Activated naive CD8-positive, alpha-beta T cell treated with anti-CD3 and anti-CD28 coated beads, Interleukin-2, amount 10 ng/mL, durations not matched to agents 7 days and 5 days (primary cell): ENCODE results near the gene ADGRE1. TPM values are rescaled to one million over a fixed set of nuclear protein-coding genes. Genes with fewer than 3 reads are reported as not detected.

ENCODE experiments used
- ATAC-seq: fragments of 150-1000 bp; cut with Tn5 transposase; one replicate; pipeline ENCODE4 v1.10.0; 2021; ENCODE audit warnings: low read depth, moderate library complexity
- POLR2A ChIA-PET: fragments of 350-600 bp; sonication (Branson Sonifier 250); formaldehyde crosslinking; loops from one replicate; lab custom pipeline; 2021; ENCODE audit warnings: antibody characterized with exemption; lab: Charles Lee
- DNase-seq: peaks from one replicate; pipeline ENCODE4 v3.0.0; 2021
- H3K27ac Mint-ChIP-seq: one replicate; pipeline ENCODE4 v1.8.0; 2022; ENCODE audit warnings: mild to moderate bottlenecking, mixed read lengths
- H3K27me3 Mint-ChIP-seq: one replicate; pipeline ENCODE4 v1.8.0; 2022; ENCODE audit warnings: mild to moderate bottlenecking, moderate library complexity, mixed read lengths
- H3K36me3 Mint-ChIP-seq: one replicate; pipeline ENCODE4 v1.8.0; 2021; ENCODE audit warnings: mild to moderate bottlenecking, mixed read lengths
- H3K4me1 Mint-ChIP-seq: one replicate; pipeline ENCODE4 v1.8.0; 2021; ENCODE audit warnings: mixed read lengths
- H3K4me3 Mint-ChIP-seq: one replicate; pipeline ENCODE4 v1.8.0; 2022; ENCODE audit warnings: mild to moderate bottlenecking, moderate library complexity, mixed read lengths
- H3K9me3 Mint-ChIP-seq: one replicate; pipeline ENCODE4 v1.8.0; 2021; ENCODE audit warnings: mixed read lengths
- total RNA-seq, 2 experiments: library from RNA; stranded (reverse); gene quantifications; one replicate each; pipeline ENCODE4 v1.2.3, GENCODE V29; 2021

The ADGRE1 gene
- total RNA-seq, 2 experiments from 2014 or later, result 0.83 to 1.0 TPM

DNA sequence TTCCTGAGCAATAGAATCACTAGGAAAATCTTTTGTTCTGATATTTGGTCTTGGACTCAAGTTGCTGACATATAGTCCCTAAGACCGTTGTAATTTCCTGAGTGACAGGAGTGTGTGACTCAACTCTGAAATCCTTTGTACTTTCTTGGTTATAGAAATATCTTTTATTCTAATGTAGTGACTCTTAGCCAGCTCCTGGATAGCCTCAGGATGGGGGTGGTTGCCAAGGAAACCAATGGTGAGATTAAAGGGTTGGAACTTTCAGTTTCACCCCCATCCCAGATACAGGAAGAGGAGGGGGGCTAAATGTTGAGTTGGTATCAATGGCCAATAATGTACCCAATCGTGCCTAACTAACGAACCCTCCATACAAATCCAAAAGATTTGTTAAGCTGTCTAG, 92.0 kb downstream of the ADGRE1 start:
- Mint-ChIP-seq H3K36me3 (no peaks in the 10 kb centered on the region), H3K9me3 (peaks cover 22% of the 10 kb centered on the region), H3K4me1 (no peaks in the 10 kb centered on the region), H3K27me3 (no peaks in the 10 kb centered on the region), H3K27ac (no peak overlapping the region), H3K4me3 (no peak overlapping the region)
- DNase-seq (no peak), ATAC-seq (no peak)
- POLR2A ChIA-PET, result no interaction called here

GRCh38 chr19:6983448-6983847, 96.1 kb downstream of the ADGRE1 start:
- Mint-ChIP-seq H3K27me3 (no peaks in the 10 kb centered on the region), H3K4me3 (no peak overlapping the region), H3K9me3 (peaks cover 22% of the 10 kb centered on the region), H3K4me1 (no peaks in the 10 kb centered on the region), H3K36me3 (no peaks in the 10 kb centered on the region), H3K27ac (no peak overlapping the region)
- no peak for DNase-seq
- ATAC-seq, result no peak
- POLR2A ChIA-PET, result no interaction called here

- POLR2A ChIA-PET, result no interaction called here
- ATAC-seq, result no peak
- no peaks in the 10 kb centered on the region for H3K36me3 Mint-ChIP-seq
- H3K9me3 Mint-ChIP-seq, result peaks cover 19% of the 10 kb centered on the region
- no peak for DNase-seq
- peaks cover 4% of the 10 kb centered on the region for H3K27me3 Mint-ChIP-seq
- H3K27ac Mint-ChIP-seq, result no peak overlapping the region
- H3K4me3 Mint-ChIP-seq, result no peak overlapping the region
- no peaks in the 10 kb centered on the region for H3K4me1 Mint-ChIP-seq
Measured at GRCh38 chr19:6987850-6988249, 100.5 kb downstream of the ADGRE1 start.

DNA sequence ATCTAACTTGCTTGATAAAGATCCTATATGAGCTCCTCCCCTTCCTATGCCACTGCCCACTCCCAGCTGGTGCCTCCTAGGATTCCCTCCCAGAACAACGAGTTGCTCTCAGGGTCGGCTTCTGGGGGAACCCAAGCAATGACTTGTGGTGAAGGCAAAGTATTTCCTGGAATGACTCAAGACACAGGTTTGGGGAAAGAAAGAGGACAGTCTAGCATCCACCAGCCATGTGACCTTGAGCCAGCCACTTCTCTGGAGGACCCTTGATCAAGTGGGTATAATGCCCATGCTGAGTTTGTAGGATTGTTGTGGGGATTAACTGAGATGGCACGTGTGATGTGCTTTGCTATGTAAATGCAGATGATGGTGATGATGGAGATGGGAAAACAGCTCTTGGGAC, 100.9 kb downstream of the ADGRE1 start:
- Mint-ChIP-seq H3K36me3 (no peaks in the 10 kb centered on the region), H3K27me3 (peaks cover 4% of the 10 kb centered on the region), H3K4me3 (no peak overlapping the region), H3K27ac (no peak overlapping the region), H3K9me3 (peaks cover 16% of the 10 kb centered on the region), H3K4me1 (no peaks in the 10 kb centered on the region)
- ATAC-seq (no peak), DNase-seq (no peak)
- POLR2A ChIA-PET, result no interaction called here

Other genes starting within 250 kb of the ADGRE1 start
- 10 to 100 TPM; 30.7 to 33.4 TPM for gene TNFSF14, start 217.4 kb upstream of the ADGRE1 start, total RNA-seq
- gene C3, start 166.9 kb upstream of the ADGRE1 start, total RNA-seq, result 1 to 10 TPM; 2.0 to 2.1 TPM
- gene GPR108, start 150.0 kb upstream of the ADGRE1 start, total RNA-seq, result 10 to 100 TPM; 82.8 to 91.7 TPM
- gene TRIP10, start 147.9 kb upstream of the ADGRE1 start, total RNA-seq, result 10 to 100 TPM; 10.1 to 10.7 TPM
- 10 to 100 TPM; 35.5 to 35.7 TPM for gene SH2D3A, start 120.1 kb upstream of the ADGRE1 start, total RNA-seq
- gene VAV1, start 114.9 kb upstream of the ADGRE1 start, total RNA-seq, result 100 to 1,000 TPM; 108 to 113 TPM
- not detected for gene MBD3L2B, start 133.9 kb downstream of the ADGRE1 start, total RNA-seq
- not detected for gene MBD3L5, start 143.0 kb downstream of the ADGRE1 start, total RNA-seq
- gene MBD3L4, start 152.6 kb downstream of the ADGRE1 start, total RNA-seq, result not detected
- gene MBD3L2, start 161.7 kb downstream of the ADGRE1 start, total RNA-seq, result not detected
- not detected for gene MBD3L3, start 171.1 kb downstream of the ADGRE1 start, total RNA-seq
- gene ZNF557, start 182.1 kb downstream of the ADGRE1 start, total RNA-seq, result 10 to 100 TPM; 20.9 to 21.1 TPM